ENCODE measurements around the gene RRP9.

The RRP9 gene

GRCh38 chr3:51961011-51961410 lies 19.3 kb upstream of the RRP9 start:
- TF ChIP-seq SPI1 (IDR thresholded peaks at IDR 0.05; ENCODE audit: borderline replicate concordance, low read depth) (no peak), GABPA (IDR thresholded peaks at IDR 0.05; ENCODE audit: low read depth) (no peak), POLR2AphosphoS5 (IDR thresholded peaks at IDR 0.05; ENCODE audit: low read depth) (no peak), CTCF (IDR thresholded peaks at IDR 0.05; ENCODE audit: insufficient read depth, low read length) (no peak)
- H3K27me3 ChIP-seq (ENCODE audit: insufficient read depth, poor library complexity, severe bottlenecking), result peaks cover 10% of the 10 kb centered on the region
- no peak for DNase-seq (ENCODE audit: low read depth in 1 of 2, low spot score in 1 of 2)
- no peak overlapping the region for H3K4me3 ChIP-seq (replicated peaks; ENCODE audit: insufficient read depth, low read length)
- H3K27ac ChIP-seq (replicated peaks), result no peak overlapping the region

GRCh38 chr3:51960386-51960785 lies 18.7 kb upstream of the RRP9 start:
- H3K4me3 ChIP-seq (replicated peaks; ENCODE audit: insufficient read depth, low read length), result no peak overlapping the region
- no peak for TF ChIP-seq REST (IDR thresholded peaks at IDR 0.05; ENCODE audit: insufficient replicate concordance, low read depth)
- TF ChIP-seq POLR2AphosphoS5 (IDR thresholded peaks at IDR 0.05; ENCODE audit: low read depth), result no peak
- TF ChIP-seq SPI1 (IDR thresholded peaks at IDR 0.05; ENCODE audit: borderline replicate concordance, low read depth), result no peak
- TF ChIP-seq CTCF (IDR thresholded peaks at IDR 0.05; ENCODE audit: insufficient read depth, low read length), result no peak
- TF ChIP-seq GABPA (IDR thresholded peaks at IDR 0.05; ENCODE audit: low read depth), result no peak
- H3K27ac ChIP-seq (replicated peaks), result no peak overlapping the region
- H3K27me3 ChIP-seq (ENCODE audit: insufficient read depth, poor library complexity, severe bottlenecking), result peaks cover 8% of the 10 kb centered on the region
- no peak for DNase-seq (ENCODE audit: low read depth in 1 of 2, low spot score in 1 of 2)

GRCh38 chr3:51959651-51960050 lies 17.9 kb upstream of the RRP9 start:
- no peak for DNase-seq (ENCODE audit: low read depth in 1 of 2, low spot score in 1 of 2)
- no peak for TF ChIP-seq GABPA (IDR thresholded peaks at IDR 0.05; ENCODE audit: low read depth)
- no peak for TF ChIP-seq POLR2AphosphoS5 (IDR thresholded peaks at IDR 0.05; ENCODE audit: low read depth)
- TF ChIP-seq CTCF (IDR thresholded peaks at IDR 0.05; ENCODE audit: insufficient read depth, low read length), result no peak
- TF ChIP-seq SPI1 (IDR thresholded peaks at IDR 0.05; ENCODE audit: borderline replicate concordance, low read depth), result no peak
- TF ChIP-seq REST (IDR thresholded peaks at IDR 0.05; ENCODE audit: insufficient replicate concordance, low read depth), result no peak
- no peak overlapping the region for H3K4me3 ChIP-seq (replicated peaks; ENCODE audit: insufficient read depth, low read length)
- H3K27me3 ChIP-seq (ENCODE audit: insufficient read depth, poor library complexity, severe bottlenecking), result peaks cover 8% of the 10 kb centered on the region
- no peak overlapping the region for H3K27ac ChIP-seq (replicated peaks)
